Chondrocyte (in vitro differentiated cells): ENCODE data around the gene NR1H4. TPM values are rescaled to one million over a fixed set of nuclear protein-coding genes. Genes with fewer than 3 reads are reported as not detected.
"Not testable (repeated sequence)": the region's sequence is repeated elsewhere in the genome, so short reads cannot be mapped to it uniquely, and the experiment has no call there.

Experiments used
- DNase-seq: peaks from one replicate; pipeline ENCODE4 v3.0.0; 2021; ENCODE audit warnings: mixed read lengths, low spot score
- H3K27ac Mint-ChIP-seq: one replicate; pipeline ENCODE4 v1.8.0; 2021; ENCODE audit warnings: mild to moderate bottlenecking, moderate library complexity, mixed read lengths; ENCODE audit not compliant: unreplicated experiment
- H3K27me3 Mint-ChIP-seq: 2 replicates; pipeline ENCODE4 v1.8.0; 2021; ENCODE audit warnings: low read depth, mixed read lengths
- H3K36me3 Mint-ChIP-seq: 2 replicates; pipeline ENCODE4 v1.8.0; 2021; ENCODE audit warnings: low read depth, mixed read lengths
- H3K4me1 Mint-ChIP-seq: 2 replicates; pipeline ENCODE4 v1.8.0; 2021; ENCODE audit warnings: low read depth, mild to moderate bottlenecking, mixed read lengths
- H3K4me3 Mint-ChIP-seq: one replicate; pipeline ENCODE4 v1.8.0; 2021; ENCODE audit warnings: mild to moderate bottlenecking, moderate library complexity, mixed read lengths; ENCODE audit not compliant: unreplicated experiment
- H3K9me3 Mint-ChIP-seq: 2 replicates; pipeline ENCODE4 v1.8.0; 2021; ENCODE audit warnings: low read depth, mixed read lengths
- total RNA-seq: library from RNA; stranded (reverse); gene quantifications from 3 replicates; pipeline ENCODE4 v1.2.1, GENCODE V29; 2021
- TF ChIP-seq, protein P1 (sequence below): fragments of 200-600 bp; sonication (generic); IDR thresholded peaks from 2 replicates; pipeline ENCODE4 v1.5.0; 2021; ENCODE audit warnings: antibody characterized with exemption, mild to moderate bottlenecking, moderate library complexity

Gene NR1H4
- total RNA-seq, 1 donor from 2014 or later: not detected

DNA sequence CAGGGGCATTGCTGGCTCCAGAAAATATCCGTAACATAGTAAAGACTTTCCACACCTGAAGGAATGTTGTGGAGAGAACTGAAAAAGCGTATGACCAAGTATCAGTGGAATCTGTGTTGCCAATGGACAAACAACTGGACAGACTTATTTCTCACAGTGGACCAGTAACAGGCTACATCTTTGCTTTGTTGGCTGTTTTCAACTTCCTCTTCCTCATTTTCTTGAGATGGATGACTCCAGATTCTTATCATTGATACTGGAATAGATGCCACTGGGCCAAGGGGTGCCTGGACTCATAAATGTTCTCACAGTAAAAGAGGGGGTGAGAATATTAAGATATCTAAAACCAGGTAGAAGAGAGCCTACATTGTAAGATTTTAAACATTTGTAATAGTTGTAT lies 106.2 kb downstream of the NR1H4 start:
- Mint-ChIP-seq H3K4me1 (peaks cover 16% of the 10 kb centered on the region), H3K36me3 (peaks cover 2% of the 10 kb centered on the region), H3K4me3 (no peak overlapping the region), H3K9me3 (peaks cover 10% of the 10 kb centered on the region), H3K27ac (no peak overlapping the region), H3K27me3 (no peaks in the 10 kb centered on the region)
- TF ChIP-seq, protein P1, sequence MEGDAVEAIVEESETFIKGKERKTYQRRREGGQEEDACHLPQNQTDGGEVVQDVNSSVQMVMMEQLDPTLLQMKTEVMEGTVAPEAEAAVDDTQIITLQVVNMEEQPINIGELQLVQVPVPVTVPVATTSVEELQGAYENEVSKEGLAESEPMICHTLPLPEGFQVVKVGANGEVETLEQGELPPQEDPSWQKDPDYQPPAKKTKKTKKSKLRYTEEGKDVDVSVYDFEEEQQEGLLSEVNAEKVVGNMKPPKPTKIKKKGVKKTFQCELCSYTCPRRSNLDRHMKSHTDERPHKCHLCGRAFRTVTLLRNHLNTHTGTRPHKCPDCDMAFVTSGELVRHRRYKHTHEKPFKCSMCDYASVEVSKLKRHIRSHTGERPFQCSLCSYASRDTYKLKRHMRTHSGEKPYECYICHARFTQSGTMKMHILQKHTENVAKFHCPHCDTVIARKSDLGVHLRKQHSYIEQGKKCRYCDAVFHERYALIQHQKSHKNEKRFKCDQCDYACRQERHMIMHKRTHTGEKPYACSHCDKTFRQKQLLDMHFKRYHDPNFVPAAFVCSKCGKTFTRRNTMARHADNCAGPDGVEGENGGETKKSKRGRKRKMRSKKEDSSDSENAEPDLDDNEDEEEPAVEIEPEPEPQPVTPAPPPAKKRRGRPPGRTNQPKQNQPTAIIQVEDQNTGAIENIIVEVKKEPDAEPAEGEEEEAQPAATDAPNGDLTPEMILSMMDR: no peak
- DNase-seq: no peak

- Mint-ChIP-seq H3K4me1 (peaks cover 6% of the 10 kb centered on the region), H3K4me3 (no peak overlapping the region), H3K36me3 (peaks cover 11% of the 10 kb centered on the region), H3K27me3 (no peaks in the 10 kb centered on the region), H3K9me3 (peaks cover 31% of the 10 kb centered on the region), H3K27ac (peak overlapping the region; percentile 9)
- TF ChIP-seq, protein P1: no peak
- no peak for DNase-seq
Observed at GRCh38 chr12:100584256-100584655, 110.6 kb downstream of the NR1H4 start.

GRCh38 chr12:100591979-100592378 lies 118.3 kb downstream of the NR1H4 start:
- no peak overlapping the region for H3K4me3 Mint-ChIP-seq
- no peaks in the 10 kb centered on the region for H3K27me3 Mint-ChIP-seq
- H3K27ac Mint-ChIP-seq: peak overlapping the region; percentile 9
- H3K4me1 Mint-ChIP-seq: peaks cover 23% of the 10 kb centered on the region
- peaks cover 7% of the 10 kb centered on the region for H3K36me3 Mint-ChIP-seq
- peaks cover 24% of the 10 kb centered on the region for H3K9me3 Mint-ChIP-seq
- TF ChIP-seq, protein P1: no peak
- no peak for DNase-seq

- H3K4me3 Mint-ChIP-seq: peak overlapping the region; percentile 59
- H3K27me3 Mint-ChIP-seq: no peaks in the 10 kb centered on the region
- TF ChIP-seq, protein P1: no peak
- peak overlapping the region; percentile 82 for H3K27ac Mint-ChIP-seq
- no peak for DNase-seq
- peaks cover 23% of the 10 kb centered on the region for H3K4me1 Mint-ChIP-seq
- peaks cover 16% of the 10 kb centered on the region for H3K9me3 Mint-ChIP-seq
- peaks cover 4% of the 10 kb centered on the region for H3K36me3 Mint-ChIP-seq
Observed at GRCh38 chr12:100593490-100593889, 119.8 kb downstream of the NR1H4 start.

- Mint-ChIP-seq H3K36me3 (peaks cover 2% of the 10 kb centered on the region), H3K4me3 (no peak overlapping the region), H3K27me3 (no peaks in the 10 kb centered on the region), H3K27ac (no peak overlapping the region), H3K9me3 (peaks cover 9% of the 10 kb centered on the region), H3K4me1 (no peaks in the 10 kb centered on the region)
- TF ChIP-seq, protein P1: no peak
- no peak for DNase-seq
Observed at GRCh38 chr12:100601626-100602025, 128.0 kb downstream of the NR1H4 start.

DNA sequence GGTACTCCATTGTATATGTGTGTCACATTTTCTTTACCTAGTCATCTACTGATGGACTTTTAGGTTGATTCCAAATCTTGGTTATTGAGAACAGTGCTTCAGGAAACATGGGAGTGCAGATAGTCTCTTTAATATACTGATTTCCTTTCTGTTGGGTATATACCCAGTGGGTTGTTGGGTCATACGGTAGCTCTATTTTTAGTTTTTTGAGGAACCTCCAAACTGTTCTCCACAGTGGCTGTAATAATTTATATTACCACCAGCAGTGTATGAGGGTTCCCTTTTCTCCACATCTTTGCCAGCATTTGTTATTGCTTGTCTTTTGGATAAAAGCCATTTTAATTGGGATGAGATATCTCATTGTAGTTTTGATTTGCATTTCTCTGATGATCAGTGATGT lies 129.3 kb downstream of the NR1H4 start:
- H3K4me3 Mint-ChIP-seq, H3K36me3 Mint-ChIP-seq, DNase-seq, H3K27me3 Mint-ChIP-seq, H3K4me1 Mint-ChIP-seq, H3K27ac Mint-ChIP-seq: not testable (repeated sequence)
- H3K9me3 Mint-ChIP-seq: peaks cover 16% of the 10 kb centered on the region
